ENCODE measurements around the gene NPNT.

Gene NPNT

GRCh38 chr4:105917171-105917685, 22.0 kb downstream of the NPNT start:
- no peak for DNase-seq (ENCODE audit: low spot score)

- no peak for DNase-seq (ENCODE audit: low spot score)
These were observed 26.0 kb downstream of the NPNT start for GRCh38 chr4:105921301-105921700.

- DNase-seq (ENCODE audit: low spot score) = no peak
These were observed 28.4 kb downstream of the NPNT start for GRCh38 chr4:105923497-105924238.

- DNase-seq (ENCODE audit: low spot score) = no peak
These were observed 29.1 kb downstream of the NPNT start for GRCh38 chr4:105924341-105924740.

- DNase-seq (ENCODE audit: low spot score) = no peak
These were observed 35.4 kb downstream of the NPNT start for GRCh38 chr4:105930698-105931097.

- DNase-seq (ENCODE audit: low spot score) = no peak
These were observed 37.8 kb downstream of the NPNT start for GRCh38 chr4:105933083-105933482.

DNA sequence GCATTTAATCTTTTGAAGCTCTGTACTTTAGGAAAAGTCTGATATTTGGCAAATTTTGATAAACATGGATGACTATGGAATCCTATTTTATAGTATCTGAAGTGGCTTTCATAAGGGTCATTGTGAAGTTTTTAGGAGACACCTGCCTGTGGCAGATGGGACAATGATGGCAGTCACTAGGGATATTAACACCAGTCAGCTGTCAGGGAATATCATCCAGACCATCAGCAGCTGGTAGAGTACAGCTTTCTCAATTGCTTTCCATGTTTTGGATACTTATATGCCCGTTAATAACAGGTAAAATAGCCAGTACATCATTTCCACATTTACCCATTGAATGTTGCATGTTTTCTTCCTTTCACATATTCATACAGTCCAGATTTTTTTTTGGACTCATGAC, 39.1 kb downstream of the NPNT start:
- no peak for DNase-seq (ENCODE audit: low spot score)

DNA sequence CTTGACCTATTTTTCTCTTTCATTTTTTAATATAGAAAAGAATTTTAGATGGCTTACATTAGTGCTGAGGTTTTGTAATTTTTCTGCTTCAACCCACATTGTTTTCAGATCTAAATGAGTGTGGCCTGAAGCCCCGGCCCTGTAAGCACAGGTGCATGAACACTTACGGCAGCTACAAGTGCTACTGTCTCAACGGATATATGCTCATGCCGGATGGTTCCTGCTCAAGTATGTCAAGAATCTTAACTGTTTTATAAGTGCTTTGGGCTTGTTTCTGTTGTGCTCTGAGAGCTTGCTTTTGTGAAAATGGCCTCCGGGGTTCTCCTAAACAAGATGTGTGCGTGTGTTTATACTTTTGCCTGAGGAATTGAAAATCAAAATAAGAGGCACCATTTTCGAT, 41.6 kb downstream of the NPNT start:
- no peak for DNase-seq (ENCODE audit: low spot score)

GRCh38 chr4:105937759-105938158, 42.5 kb downstream of the NPNT start:
- no peak for DNase-seq (ENCODE audit: low spot score)

- no peak for DNase-seq (ENCODE audit: low spot score)
These were observed 48.0 kb downstream of the NPNT start for GRCh38 chr4:105943234-105943633.

DNA sequence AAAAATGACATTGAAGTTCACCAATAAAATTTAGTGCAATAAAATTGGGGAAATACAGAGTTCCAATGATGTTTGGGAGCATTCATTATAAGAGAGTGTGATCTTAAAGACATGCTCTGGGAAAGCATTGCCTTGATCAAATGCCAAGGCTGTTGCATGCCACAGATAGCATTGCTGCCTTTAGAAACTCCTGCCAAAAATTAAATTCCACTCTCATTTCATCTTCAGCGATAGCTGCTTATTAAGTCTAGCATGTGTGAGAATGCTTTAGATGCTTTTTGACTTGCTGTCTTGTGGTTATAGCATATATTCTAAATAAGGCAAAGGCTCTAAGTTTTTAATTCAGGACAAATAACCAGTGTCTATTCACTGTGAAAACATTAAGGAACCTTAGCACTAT, 49.3 kb downstream of the NPNT start:
- DNase-seq (ENCODE audit: low spot score) = no peak

GRCh38 chr4:105946771-105947170, 51.5 kb downstream of the NPNT start:
- DNase-seq (ENCODE audit: low spot score) = no peak

- DNase-seq (ENCODE audit: low spot score) = no peak
These were observed 55.4 kb downstream of the NPNT start for GRCh38 chr4:105950701-105951100.

GRCh38 chr4:105951198-105951597, 55.9 kb downstream of the NPNT start:
- DNase-seq (ENCODE audit: low spot score) = no peak

DNA sequence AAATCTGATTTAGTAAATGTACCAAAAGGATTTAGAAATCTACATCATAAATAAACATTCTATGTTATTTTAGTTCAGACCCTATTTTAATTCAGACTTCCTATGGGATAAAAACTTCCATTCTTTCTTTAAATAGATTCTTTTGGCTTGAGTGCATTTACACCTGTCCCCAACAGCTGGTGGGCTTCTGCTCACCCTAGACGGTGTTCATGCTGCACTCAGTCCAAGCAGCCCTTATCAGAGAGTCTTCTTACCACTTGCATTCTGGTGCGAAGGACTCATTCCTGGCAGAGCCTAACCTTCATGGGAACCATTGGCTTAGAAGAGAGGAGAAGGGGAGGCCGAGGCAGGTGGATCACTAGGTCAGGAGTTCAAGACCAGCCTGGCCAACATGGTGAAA, 57.3 kb downstream of the NPNT start:
- no peak for DNase-seq (ENCODE audit: low spot score)

- no peak for DNase-seq (ENCODE audit: low spot score)
These were observed 61.3 kb downstream of the NPNT start for GRCh38 chr4:105956569-105956968.

DNA sequence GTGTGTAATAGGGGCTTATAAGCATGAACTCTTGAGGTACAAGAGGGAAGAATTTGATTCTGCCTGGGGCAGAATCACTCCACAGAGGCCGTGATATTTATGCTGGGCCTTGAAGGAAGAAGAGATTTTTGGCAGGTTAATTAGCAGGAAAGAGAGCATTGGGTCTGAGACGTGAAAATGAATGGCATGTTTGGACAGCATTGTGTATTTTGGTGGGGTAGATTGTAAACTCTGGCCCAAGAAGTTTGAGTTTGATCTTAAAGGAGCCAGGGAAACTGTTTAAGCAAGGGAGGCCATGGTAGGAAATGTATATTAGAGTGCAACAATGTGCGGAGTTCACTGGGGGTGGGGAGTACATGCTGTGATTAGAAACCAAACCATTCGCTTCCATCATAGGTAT, 62.4 kb downstream of the NPNT start:
- DNase-seq (ENCODE audit: low spot score) = no peak

DNA sequence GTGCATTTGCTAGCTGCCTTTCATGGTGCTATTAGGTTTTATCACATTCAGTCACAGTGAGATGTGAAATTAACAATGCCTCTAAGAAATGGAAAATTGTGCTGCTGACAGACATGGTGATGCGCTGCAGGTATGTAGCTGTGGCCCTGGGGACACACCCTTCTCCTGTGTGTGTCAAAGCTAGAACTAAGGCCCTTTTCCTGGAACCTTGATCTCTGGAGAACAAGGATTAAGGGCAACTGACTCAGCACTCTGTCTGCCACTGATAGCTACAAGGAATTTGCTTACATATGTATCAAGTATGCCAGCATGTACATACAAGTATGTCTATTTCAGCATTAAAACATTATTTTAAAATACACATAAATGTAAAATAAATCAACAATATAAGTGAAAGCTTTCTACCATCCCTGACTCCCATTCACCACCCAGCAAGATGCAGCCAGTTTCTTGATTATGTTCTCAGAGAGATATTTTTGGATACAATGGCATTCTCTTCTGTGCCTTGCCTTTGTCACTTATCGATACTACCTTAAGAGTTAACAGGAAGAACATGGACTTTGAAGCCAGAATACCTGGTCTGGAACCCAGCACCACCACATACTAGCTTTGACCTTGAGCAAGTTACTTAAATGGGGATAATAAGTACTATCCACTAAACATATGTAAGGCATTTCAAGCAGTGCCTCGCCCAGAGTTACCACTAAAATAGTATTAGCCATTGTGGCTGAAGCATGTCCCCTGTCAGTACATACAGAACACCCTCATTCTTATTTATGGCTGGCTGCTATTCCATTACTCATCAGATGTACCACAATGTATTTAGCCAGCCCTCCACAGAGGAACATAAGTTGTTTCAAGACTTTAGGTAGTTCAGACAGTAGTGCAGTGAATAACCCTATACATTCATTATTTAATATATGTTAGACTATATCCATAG, 68.5 kb downstream of the NPNT start:
- DNase-seq (ENCODE audit: low spot score) = no peak

- no peak for DNase-seq (ENCODE audit: low spot score)
These were observed 70.0 kb downstream of the NPNT start for GRCh38 chr4:105965183-105965800.

GRCh38 chr4:105966051-105966450, 70.8 kb downstream of the NPNT start:
- no peak for DNase-seq (ENCODE audit: low spot score)

- no peak for DNase-seq (ENCODE audit: low spot score)
These were observed 71.9 kb downstream of the NPNT start for GRCh38 chr4:105967058-105967658.

DNA sequence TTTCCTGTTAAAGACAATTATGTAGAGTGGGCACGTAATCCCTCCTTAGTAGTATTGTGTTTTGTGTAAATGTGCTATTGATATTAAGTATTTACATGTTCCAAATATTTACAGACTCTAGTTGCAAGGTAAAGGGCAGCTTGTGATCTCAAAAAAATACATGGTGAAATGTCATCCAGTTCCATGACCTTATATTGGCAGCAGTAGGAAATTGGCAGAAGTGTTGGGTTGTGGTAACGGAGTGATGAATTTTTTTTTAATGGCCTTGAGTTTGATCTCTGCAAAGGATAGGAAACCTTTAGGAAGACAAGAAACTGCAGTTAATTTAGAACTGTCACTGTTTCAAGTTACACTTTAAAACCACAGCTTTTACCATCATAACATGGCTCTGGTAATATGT, 74.3 kb downstream of the NPNT start:
- no peak for DNase-seq (ENCODE audit: low spot score)

Measured in CD4-positive, alpha-beta T cell treated with Interleukin-2 at 100 ng/mL for 4 hours (primary cell).